CD4-positive, alpha-beta T cell (primary cell): ENCODE data around the gene ARHGAP26. TPM values are rescaled to one million over a fixed set of nuclear protein-coding genes. Genes with fewer than 3 reads are reported as not detected.

ENCODE experiments used
- ATAC-seq: fragments of 200-7000 bp; cut with Tn5 transposase; one replicate; pipeline ENCODE4 v1.10.0; 2022; ENCODE audit warnings: mild to moderate bottlenecking; ENCODE audit not compliant: poor library complexity
- CTCF ChIA-PET: fragments of 350-600 bp; sonication (Branson Sonifier 250); formaldehyde crosslinking; loops from one replicate; lab custom pipeline; 2021; ENCODE audit warnings: antibody characterized with exemption, inconsistent platforms; lab: Charles Lee
- POLR2A ChIA-PET: fragments of 350-600 bp; sonication (Branson Sonifier 250); formaldehyde crosslinking; loops from one replicate; lab custom pipeline; 2021; ENCODE audit warnings: antibody characterized with exemption, inconsistent platforms; lab: Charles Lee
- DNase-seq, 14 experiments: peaks; one replicate each; pipeline ENCODE4 v3.0.0-alpha.2; 2013 to 2020; ENCODE audit warnings: mixed read lengths in 2 of 14
- H3K27ac ChIP-seq, 2 donors: one replicate each; pipeline versions ENCODE4 v1.5.1 to v1.7.0; 2013; ENCODE audit warnings: low read length in 2 of 2, low read depth in 1 of 2, mild to moderate bottlenecking in 1 of 2
- H3K27me3 ChIP-seq, 2 experiments: 1 replicate in 1 of 2; 2 replicates in 1 of 2; pipeline versions ENCODE4 v1.6.1 to v1.7.0; 2013; ENCODE audit warnings: low read length in 2 of 2, control low read depth in 1 of 2, mild to moderate bottlenecking in 1 of 2, moderate library complexity in 1 of 2; ENCODE audit not compliant: insufficient read depth in 2 of 2, control insufficient read depth in 1 of 2
- H3K36me3 ChIP-seq: one replicate; pipeline ENCODE4 v1.6.1; 2013; ENCODE audit warnings: low read length, control low read depth; ENCODE audit not compliant: insufficient read depth
- H3K4me1 ChIP-seq: one replicate; pipeline ENCODE4 v1.6.1; 2013; ENCODE audit warnings: low read length, control low read depth; ENCODE audit not compliant: insufficient read depth
- H3K4me3 ChIP-seq: one replicate; pipeline ENCODE4 v1.5.1; 2013; ENCODE audit warnings: mild to moderate bottlenecking, low read length, moderate library complexity
- H3K9me3 ChIP-seq, 2 experiments: 1 replicate in 1 of 2; 2 replicates in 1 of 2; pipeline versions ENCODE4 v1.6.1 to v1.7.0; 2013; ENCODE audit warnings: low read length in 2 of 2, mild to moderate bottlenecking in 2 of 2, control low read depth in 1 of 2, moderate library complexity in 1 of 2; ENCODE audit not compliant: control insufficient read depth in 1 of 2, insufficient read depth in 1 of 2
- H3K27ac Mint-ChIP-seq: one replicate; pipeline ENCODE4 v1.8.0; 2020; ENCODE audit warnings: mixed read lengths
- H3K27me3 Mint-ChIP-seq: one replicate; pipeline ENCODE4 v1.8.0; 2021; ENCODE audit warnings: mixed read lengths
- H3K36me3 Mint-ChIP-seq: one replicate; pipeline ENCODE4 v1.8.0; 2021; ENCODE audit warnings: low read depth, mixed read lengths
- H3K4me1 Mint-ChIP-seq: one replicate; pipeline ENCODE4 v1.8.0; 2021; ENCODE audit warnings: low read depth, mixed read lengths
- H3K4me3 Mint-ChIP-seq: one replicate; pipeline ENCODE4 v1.8.0; 2020; ENCODE audit warnings: mild to moderate bottlenecking, mixed read lengths
- H3K9me3 Mint-ChIP-seq: one replicate; pipeline ENCODE4 v1.8.0; 2020; ENCODE audit warnings: mixed read lengths
- CTCF ChIP-seq: fragments of 200-600 bp; IDR thresholded peaks from one replicate; pipeline ENCODE4 v1.8.0; 2022; ENCODE audit warnings: antibody characterized with exemption, mild to moderate bottlenecking
- intact Hi-C, 2 experiments: fragments of 100-400 bp; cut with DNase I in 1 of 2; cut with micrococcal nuclease in 1 of 2; formaldehyde crosslinking; loops; one replicate each; pipeline versions ENCODE4 v1.15.1 to v1.9.0; 2023 to 2025; cut with DNase I, micrococcal nuclease
- total RNA-seq, 174 experiments: library from RNA in 2 of 174; stranded (reverse) in 2 of 174; gene quantifications; one replicate each; pipeline ENCODE4 v1.2.3 and lab custom pipeline; 2021 to 2026

ARHGAP26 gene
- total RNA-seq, 2 experiments from 2014 or later = 24.9 to 27.3 TPM

GRCh38 chr5:142829801-142830220 is 59.6 kb downstream of the ARHGAP26 start:
- DNase-seq (no peak), ATAC-seq (no peak)
- ChIA-PET CTCF (no interaction called here), POLR2A (no interaction called here)
- Mint-ChIP-seq H3K27me3 (no peaks in the 10 kb centered on the region), H3K4me3 (no peak overlapping the region), H3K36me3 (no peaks in the 10 kb centered on the region), H3K9me3 (no peaks in the 10 kb centered on the region), H3K27ac (no peak overlapping the region), H3K4me1 (peaks cover 57% of the 10 kb centered on the region)
- H3K27ac ChIP-seq = no peak overlapping the region
- H3K36me3 ChIP-seq = no peaks in the 10 kb centered on the region
- H3K27me3 ChIP-seq = no peaks in the 10 kb centered on the region
- H3K9me3 ChIP-seq = no peaks in the 10 kb centered on the region
- intact Hi-C loops = no loop called here
- peaks cover 15% of the 10 kb centered on the region for H3K4me1 ChIP-seq
- no peak for TF ChIP-seq CTCF
- no peak overlapping the region for H3K4me3 ChIP-seq

GRCh38 chr5:142830241-142831008 is 60.2 kb downstream of the ARHGAP26 start:
- Mint-ChIP-seq H3K4me1 (peaks cover 53% of the 10 kb centered on the region), H3K4me3 (no peak overlapping the region), H3K9me3 (no peaks in the 10 kb centered on the region), H3K27me3 (no peaks in the 10 kb centered on the region), H3K36me3 (no peaks in the 10 kb centered on the region), H3K27ac (no peak overlapping the region)
- Histone ChIP-seq H3K9me3 (no peaks in the 10 kb centered on the region), H3K4me3 (no peak overlapping the region), H3K27ac (no peak overlapping the region), H3K36me3 (no peaks in the 10 kb centered on the region), H3K27me3 (no peaks in the 10 kb centered on the region), H3K4me1 (peaks cover 15% of the 10 kb centered on the region)
- DNase-seq (no peak), ATAC-seq (no peak)
- intact Hi-C loops = no loop called here
- no peak for TF ChIP-seq CTCF
- POLR2A ChIA-PET = no interaction called here
- CTCF ChIA-PET = no interaction called here

- H3K4me3 ChIP-seq = no peak overlapping the region
- ATAC-seq (no peak), DNase-seq (no peak)
- ChIA-PET POLR2A (no interaction called here), CTCF (no interaction called here)
- intact Hi-C loops = no loop called here
- Mint-ChIP-seq H3K36me3 (no peaks in the 10 kb centered on the region), H3K4me3 (no peak overlapping the region), H3K9me3 (no peaks in the 10 kb centered on the region), H3K27me3 (no peaks in the 10 kb centered on the region), H3K4me1 (peaks cover 50% of the 10 kb centered on the region), H3K27ac (no peak overlapping the region)
- no peak overlapping the region for H3K27ac ChIP-seq
- no peaks in the 10 kb centered on the region for H3K9me3 ChIP-seq
- H3K27me3 ChIP-seq = no peaks in the 10 kb centered on the region
- no peaks in the 10 kb centered on the region for H3K36me3 ChIP-seq
- peaks cover 15% of the 10 kb centered on the region for H3K4me1 ChIP-seq
- TF ChIP-seq CTCF = no peak
Measured at GRCh38 chr5:142831009-142831383, 60.8 kb downstream of the ARHGAP26 start.
